Measurements from ENCODE around the gene MUC13.

DNA sequence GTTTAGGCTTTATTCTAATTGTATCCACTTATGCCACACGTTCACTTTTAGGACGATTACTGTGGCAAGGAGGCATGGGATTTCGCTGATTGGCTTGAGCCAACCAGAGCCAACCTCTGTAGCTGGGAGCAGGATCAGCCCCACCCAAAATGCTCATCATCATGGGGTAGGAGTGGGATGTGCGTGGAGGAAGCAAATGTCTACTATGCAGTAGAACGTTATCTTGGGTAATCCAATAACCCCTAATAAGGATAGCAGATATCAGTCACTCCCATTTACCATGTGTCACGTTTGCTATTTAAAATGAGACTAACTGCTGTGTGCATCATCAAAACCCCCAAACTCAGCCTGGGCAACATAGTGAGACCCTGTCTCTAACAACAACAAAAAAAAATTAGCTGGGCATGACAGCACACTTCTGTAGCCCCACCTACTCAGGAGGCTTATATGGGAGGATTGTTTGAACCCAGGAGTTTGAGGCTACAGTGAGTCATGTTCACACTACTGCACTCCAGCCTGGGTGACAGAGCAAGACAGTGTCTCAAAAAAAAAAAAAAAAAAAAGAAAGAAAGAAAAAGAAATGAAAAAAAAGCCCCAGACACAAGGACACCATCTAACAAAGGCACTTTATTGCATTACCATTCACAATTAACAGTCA lies 29.6 kb downstream of the MUC13 start:
- TF ChIP-seq, protein P1, sequence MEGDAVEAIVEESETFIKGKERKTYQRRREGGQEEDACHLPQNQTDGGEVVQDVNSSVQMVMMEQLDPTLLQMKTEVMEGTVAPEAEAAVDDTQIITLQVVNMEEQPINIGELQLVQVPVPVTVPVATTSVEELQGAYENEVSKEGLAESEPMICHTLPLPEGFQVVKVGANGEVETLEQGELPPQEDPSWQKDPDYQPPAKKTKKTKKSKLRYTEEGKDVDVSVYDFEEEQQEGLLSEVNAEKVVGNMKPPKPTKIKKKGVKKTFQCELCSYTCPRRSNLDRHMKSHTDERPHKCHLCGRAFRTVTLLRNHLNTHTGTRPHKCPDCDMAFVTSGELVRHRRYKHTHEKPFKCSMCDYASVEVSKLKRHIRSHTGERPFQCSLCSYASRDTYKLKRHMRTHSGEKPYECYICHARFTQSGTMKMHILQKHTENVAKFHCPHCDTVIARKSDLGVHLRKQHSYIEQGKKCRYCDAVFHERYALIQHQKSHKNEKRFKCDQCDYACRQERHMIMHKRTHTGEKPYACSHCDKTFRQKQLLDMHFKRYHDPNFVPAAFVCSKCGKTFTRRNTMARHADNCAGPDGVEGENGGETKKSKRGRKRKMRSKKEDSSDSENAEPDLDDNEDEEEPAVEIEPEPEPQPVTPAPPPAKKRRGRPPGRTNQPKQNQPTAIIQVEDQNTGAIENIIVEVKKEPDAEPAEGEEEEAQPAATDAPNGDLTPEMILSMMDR (IDR thresholded peaks at IDR 0.05) = no peak
- TF ChIP-seq POLR2A (IDR thresholded peaks at IDR 0.05) = no peak

Measured in lower leg skin (tissue), 3 donors.